ENCODE measurements around the gene RPS6KL1.

Gene RPS6KL1, protein sequence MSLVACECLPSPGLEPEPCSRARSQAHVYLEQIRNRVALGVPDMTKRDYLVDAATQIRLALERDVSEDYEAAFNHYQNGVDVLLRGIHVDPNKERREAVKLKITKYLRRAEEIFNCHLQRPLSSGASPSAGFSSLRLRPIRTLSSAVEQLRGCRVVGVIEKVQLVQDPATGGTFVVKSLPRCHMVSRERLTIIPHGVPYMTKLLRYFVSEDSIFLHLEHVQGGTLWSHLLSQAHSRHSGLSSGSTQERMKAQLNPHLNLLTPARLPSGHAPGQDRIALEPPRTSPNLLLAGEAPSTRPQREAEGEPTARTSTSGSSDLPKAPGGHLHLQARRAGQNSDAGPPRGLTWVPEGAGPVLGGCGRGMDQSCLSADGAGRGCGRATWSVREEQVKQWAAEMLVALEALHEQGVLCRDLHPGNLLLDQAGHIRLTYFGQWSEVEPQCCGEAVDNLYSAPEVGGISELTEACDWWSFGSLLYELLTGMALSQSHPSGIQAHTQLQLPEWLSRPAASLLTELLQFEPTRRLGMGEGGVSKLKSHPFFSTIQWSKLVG

GRCh38 chr14:74922752-74923401 is at the start of gene RPS6KL1:
RPS6KL1 (minus strand) TSS chr14:74923260; CDS start chr14:74921541, 1,719 bp downstream.
- peak; percentile 10 to 51 for DNase-seq (ENCODE audit: low read depth in 2 of 2)

DNA sequence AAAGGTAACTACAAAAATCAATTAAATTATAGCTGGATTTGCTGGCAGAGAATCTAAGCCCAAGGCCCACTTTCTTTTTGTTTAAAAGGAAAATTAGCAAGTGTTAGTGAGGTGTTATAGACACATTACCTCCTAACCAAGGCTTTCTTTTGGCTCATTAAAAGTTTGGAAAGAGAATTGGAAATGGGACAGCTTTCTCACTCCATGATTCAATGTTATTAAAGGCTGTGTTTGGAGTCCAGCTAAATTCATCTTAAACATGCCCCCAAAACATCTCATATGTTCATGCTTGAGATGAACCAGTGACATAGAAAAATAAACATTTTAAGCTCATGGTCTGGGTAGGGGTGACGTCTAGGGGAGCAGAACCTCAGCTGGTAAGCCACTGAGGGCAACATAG is 45.8 kb upstream of the RPS6KL1 start:
- DNase-seq (ENCODE audit: low read depth in 2 of 2), result no peak

DNA sequence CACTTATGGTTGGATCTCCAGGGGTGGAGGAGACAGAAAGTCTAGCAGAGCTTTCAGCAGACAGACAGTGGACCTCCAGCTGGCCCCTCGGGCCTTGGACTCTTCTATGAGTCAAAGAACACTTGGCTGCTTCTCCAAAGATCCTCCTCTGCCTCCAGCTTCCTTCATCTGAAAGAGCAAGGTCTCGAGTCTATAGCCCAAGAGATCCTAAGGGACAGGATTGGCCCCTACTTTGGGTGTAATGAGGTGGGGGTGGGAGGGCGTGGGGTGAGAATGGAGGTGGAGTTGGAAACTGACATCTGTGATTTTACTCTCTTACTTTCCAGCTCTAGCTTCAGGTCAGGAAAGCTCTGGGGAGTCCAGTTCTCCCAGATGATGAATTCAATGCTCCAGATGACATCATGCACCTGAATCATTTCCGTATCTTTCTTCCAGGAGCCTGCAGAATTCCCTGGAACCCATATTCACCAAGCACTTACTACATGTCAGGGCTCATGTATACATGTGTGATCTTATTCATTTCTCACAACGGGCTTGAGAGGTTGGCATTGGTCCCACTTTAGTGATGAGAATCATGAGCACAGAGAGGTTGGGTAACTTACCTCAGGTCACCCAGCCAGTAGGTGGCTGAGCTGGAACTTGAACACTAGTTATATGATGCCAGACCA is 42.6 kb upstream of the RPS6KL1 start:
- no peak for DNase-seq (ENCODE audit: low read depth in 2 of 2)

DNA sequence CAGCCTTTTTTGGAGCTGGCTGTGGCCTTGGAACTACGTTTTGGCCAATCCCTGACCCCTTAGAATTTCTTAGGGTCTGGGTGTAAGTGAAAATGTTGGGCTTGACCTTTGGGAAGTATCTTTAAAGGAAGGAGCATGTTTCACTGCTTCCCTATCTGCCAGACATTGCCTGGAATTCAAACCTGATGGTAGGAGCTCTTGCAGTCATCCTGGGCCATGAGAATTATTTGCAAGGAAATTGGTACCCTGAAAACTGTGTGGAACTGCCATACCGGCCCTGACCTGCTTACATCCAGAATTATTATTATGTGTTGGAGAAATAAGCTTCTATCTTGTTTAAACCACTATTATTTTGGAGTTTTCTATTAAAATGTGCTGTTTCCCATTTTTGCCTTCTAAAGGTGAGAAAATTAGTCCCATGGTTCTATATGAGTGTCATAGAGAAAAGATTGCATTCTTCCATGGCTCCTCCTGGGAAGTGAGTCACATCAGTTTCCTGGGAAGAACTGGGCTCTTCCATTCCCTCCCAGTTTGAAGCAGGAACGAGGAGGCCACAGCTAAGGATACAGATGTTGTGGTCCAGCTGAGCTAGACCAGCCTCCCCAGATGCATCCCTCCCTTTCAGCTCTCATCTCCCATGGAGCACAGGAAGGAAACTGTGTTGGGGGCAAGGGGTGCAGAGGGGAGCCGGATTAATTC is 41.9 kb upstream of the RPS6KL1 start:
- DNase-seq (ENCODE audit: low read depth in 2 of 2), result no peak

GRCh38 chr14:74963705-74964271 is 40.7 kb upstream of the RPS6KL1 start:
- DNase-seq (ENCODE audit: low read depth in 2 of 2), result no peak

GRCh38 chr14:74963178-74963704 is 40.2 kb upstream of the RPS6KL1 start:
- no peak for DNase-seq (ENCODE audit: low read depth in 2 of 2)

DNA sequence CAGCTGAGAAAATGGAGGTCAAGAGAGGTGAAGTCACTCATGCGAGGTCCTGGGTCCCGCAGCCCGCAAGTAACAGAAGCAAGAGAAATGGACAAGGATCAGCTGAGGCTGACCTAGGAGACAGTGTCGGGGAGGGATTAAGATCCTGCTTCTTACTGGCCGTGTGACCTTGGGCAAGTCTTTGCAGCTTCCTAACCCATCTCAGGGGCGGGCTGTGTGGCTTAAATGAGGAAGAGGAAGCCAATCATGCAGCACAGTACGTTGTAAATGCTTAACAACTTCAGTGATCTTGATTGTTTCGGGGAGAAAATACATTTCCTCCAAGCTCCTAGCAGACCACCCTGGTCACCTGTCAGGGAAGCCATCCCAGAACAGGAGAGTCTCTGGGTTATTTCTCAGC is 39.4 kb upstream of the RPS6KL1 start:
- no peak for DNase-seq (ENCODE audit: low read depth in 2 of 2)

DNA sequence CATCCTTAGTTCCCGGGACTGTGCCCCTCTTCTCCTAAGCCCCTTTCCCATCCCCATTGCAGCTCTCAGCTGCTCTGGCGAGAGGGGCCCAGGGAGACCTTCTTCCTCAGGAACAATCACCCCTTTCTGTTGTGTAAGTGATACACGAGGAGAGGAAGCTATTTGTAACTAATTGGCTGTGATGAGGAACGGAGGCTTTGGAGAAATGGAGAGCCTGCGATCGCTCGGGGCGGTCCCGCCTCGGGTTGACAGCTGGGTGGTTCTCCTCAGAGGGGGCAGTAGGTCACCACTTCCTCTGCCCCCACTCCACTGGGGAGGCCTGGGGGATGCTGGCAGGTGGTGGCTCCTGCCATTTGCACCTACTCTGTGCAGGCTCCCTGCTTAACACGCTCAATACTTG is 39.0 kb upstream of the RPS6KL1 start:
- DNase-seq (ENCODE audit: low read depth in 2 of 2), result no peak

DNA sequence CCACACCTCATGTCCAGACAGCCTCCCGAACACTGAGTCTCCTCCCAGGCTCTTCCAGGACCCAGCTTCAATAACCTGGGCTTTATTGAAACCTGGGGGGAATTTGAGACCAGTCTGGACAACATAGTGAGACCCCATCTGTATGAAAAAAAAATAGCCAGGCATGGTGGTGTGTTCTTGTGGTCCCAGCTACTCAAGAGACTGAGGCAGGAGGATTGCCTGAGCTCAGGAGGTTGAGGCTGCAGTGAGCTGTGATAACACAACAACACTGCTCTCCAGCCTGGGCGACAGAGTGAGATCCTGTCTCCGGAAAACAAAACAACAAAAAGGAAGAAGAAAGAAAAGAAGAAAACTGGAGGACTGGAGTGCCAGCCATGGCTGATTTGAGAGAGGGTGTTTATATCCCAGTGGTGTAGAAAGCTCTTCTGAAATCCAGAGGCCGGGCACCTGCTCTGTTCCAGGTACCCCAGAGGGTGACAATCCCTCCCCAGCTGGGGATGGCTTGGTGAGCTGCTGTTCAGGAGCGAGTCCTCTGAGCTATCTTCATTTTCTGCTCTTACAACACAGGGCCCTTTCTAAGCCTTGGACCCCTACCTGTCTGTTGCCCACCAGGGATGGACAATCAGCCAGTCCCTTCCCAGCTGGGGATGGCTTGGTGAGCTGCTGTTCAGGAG is 38.3 kb upstream of the RPS6KL1 start:
- DNase-seq (ENCODE audit: low read depth in 2 of 2), result no peak

- DNase-seq (ENCODE audit: low read depth in 2 of 2), result no peak
Measured at GRCh38 chr14:74960736-74961135, 37.7 kb upstream of the RPS6KL1 start.

DNA sequence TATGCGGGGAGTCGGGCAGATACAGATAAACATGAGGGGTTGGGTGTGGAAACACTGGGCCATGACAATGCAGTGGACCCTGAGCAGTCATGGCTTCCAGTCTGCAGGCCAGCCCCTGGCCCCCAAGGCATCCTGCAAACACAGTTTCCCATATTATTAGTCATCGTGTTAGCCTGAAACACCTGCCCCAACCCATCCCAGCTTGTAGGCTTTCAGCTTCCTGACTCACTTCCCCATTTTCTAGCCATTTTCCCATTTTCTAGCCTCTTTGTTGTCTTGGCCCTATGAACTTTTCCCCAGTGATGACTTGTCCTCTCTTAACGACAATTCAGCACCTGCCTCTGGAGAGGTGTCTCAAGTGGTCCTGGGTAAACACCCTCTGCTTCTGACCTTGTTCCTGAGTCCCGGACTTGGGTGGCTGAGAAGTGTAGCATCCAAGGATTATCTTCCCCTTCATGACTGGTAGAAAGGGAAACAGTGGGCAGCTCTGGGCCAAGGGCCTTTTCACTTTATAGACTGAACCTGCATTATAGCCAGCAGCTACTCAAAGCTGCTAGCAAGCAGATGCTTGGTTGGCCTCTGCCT is 36.6 kb upstream of the RPS6KL1 start:
- no peak for DNase-seq (ENCODE audit: low read depth in 2 of 2)

DNA sequence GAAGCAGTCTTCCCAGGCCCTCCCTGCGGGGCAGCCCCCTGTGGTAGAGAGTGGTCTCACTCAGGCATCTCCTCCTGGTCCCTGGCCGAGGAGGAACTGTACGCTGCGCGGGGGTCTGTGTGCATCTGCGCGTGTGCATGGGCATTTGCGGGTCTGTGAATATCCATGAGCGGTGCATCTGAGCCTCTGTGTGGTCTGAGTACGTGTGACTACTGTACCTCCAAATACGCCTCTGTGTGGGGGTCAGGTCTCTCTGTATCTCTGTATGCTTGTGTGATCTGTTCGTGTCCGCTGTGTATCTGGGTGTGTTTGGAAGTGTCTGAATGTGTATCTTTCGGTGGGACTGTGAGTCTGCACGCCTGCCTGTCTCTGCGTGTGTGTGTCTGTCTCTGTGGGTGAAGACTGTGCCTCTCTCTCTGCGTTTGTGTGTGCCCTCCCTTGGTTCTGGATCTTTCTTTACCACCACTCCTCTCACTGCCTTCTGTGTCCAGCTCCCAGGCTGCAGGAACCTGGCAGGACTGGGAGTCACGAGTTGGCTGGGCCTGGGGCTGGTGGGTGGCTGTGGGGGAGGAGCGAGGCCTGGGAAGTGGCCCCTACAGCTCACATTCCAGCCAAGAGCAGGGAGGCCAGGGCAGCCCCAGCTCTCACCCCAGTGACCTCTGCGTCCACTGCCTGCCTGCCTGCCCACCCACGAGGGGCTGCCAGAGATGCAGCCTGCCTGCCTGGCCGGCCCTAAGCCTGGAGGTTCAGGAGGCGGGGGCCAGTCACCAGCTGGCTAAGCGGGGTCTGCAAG is 33.4 kb upstream of the RPS6KL1 start:
- no peak for DNase-seq (ENCODE audit: low read depth in 2 of 2)

GRCh38 chr14:74956027-74956279 is 32.9 kb upstream of the RPS6KL1 start:
- no peak for DNase-seq (ENCODE audit: low read depth in 2 of 2)

DNA sequence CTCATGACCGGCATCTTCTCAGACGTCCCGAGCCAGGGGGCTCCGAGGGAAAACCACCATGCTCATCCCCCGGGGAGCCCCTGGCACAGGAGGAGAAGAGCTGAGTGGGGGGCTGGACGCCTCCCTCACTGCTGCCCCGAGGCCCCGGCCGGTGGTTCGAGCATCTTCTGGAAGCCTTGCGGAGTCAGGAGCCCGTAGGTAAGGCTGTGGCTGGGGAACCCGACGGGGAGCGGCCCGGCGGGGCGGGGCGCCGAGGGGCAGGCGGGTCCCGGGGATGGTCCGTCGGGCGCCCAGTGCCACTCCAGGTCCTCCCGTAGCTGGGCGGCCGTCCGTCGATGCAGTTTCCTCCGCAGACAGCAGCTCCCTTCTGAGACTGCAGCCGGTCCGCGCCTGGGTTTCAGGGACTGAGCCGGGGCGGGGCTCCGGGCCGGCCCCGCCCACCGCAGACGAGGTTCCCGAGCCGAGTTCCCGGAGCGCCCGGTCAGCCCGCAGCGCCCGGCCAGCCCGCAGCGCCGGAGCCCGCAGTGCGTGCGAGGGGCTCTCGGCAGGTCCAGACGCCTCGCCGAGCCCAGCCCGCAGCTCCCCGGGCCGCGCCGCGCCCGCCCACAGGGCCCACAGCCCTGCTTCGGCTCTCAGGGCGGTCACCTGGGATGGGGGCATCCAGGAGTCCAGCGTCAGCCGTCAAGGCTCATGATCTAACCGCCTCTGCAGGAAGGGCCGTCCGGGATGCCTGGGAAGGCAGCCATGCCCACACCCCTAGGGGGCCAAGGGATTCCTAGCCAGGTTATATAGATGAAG is 32.4 kb upstream of the RPS6KL1 start, which contains the start of gene PGF:
Gene PGF, minus strand, starts transcription at position 369 of the 798 bp plus-strand sequence. Its CDS starts 355 bp downstream, at position 14.
- peak in 1 of 2 donors; percentile 15 for DNase-seq (ENCODE audit: low read depth in 2 of 2)

GRCh38 chr14:74954947-74955228 is 31.8 kb upstream of the RPS6KL1 start:
- no peak for DNase-seq (ENCODE audit: low read depth in 2 of 2)

DNA sequence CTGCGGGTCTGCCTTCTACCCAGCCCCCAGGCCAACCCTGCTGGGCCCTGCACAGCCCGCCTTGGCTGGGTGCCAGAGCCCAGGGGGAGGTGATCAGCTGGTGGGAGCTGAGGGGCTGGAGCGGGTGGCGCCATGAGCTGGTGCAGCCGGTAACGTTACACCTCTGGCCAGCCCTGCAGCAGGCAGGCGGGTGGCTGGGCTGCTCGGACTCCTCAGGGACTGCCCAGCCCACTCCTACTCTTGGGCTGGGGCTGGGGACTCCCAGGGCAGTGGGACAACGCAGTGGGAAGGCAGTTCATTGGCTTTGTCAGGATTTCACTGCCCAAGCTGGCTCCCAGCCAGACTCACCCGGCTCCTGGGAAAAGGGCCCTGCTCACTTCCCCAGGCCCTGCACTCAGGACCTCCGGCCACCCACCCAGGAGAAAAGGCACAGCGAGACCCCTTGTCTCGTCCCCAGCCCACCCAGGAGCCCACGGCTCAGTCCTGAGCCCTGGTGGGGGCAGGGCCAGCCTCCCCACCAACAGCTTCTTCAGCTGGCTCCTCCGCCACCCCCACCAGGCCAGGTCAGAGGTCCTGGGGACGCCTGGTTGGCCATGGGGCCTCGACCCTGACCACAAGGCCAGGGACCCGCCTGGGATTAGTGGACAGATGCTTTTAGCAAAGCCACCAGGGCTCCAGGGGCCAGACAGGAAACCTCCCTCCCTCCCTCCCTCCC is 31.3 kb upstream of the RPS6KL1 start:
- DNase-seq (ENCODE audit: low read depth in 2 of 2), result no peak

- DNase-seq (ENCODE audit: low read depth in 2 of 2), result no peak
Measured at GRCh38 chr14:74953686-74954085, 30.6 kb upstream of the RPS6KL1 start.
